HG03378 (cell line): Measurements from ENCODE around the gene LARGE1.
"Not testable (repeated sequence)": the region's sequence is repeated elsewhere in the genome, so short reads cannot be mapped to it uniquely, and the experiment has no call there.

Source experiments
- ATAC-seq: cut with Tn5 transposase; IDR thresholded peaks from one replicate; pipeline ENCODE4 v1.9.1; 2021; ENCODE audit warnings: mild to moderate bottlenecking, moderate library complexity; ENCODE audit not compliant: unreplicated experiment

Gene LARGE1

GRCh38 chr22:33393432-33393831, 526.8 kb downstream of the LARGE1 start:
- ATAC-seq = no peak

GRCh38 chr22:33391298-33391697, 529.0 kb downstream of the LARGE1 start:
- ATAC-seq = no peak

GRCh38 chr22:33389936-33390335, 530.3 kb downstream of the LARGE1 start:
- no peak for ATAC-seq

- ATAC-seq = no peak
Measured at GRCh38 chr22:33386270-33386669, 534.0 kb downstream of the LARGE1 start.

- no peak for ATAC-seq
Measured at GRCh38 chr22:33385611-33386010, 534.7 kb downstream of the LARGE1 start.

GRCh38 chr22:33382436-33382835, 537.8 kb downstream of the LARGE1 start:
- ATAC-seq = no peak

- ATAC-seq = no peak
Measured at GRCh38 chr22:33381531-33382406, 538.5 kb downstream of the LARGE1 start.

- ATAC-seq = no peak
Measured at GRCh38 chr22:33380789-33381530, 539.3 kb downstream of the LARGE1 start.

GRCh38 chr22:33379836-33380235, 540.4 kb downstream of the LARGE1 start:
- no peak for ATAC-seq

GRCh38 chr22:33372875-33373274, 547.4 kb downstream of the LARGE1 start:
- no peak for ATAC-seq

GRCh38 chr22:33363256-33363655, 557.0 kb downstream of the LARGE1 start:
- not testable (repeated sequence) for ATAC-seq

GRCh38 chr22:33362702-33363101, 557.6 kb downstream of the LARGE1 start:
- no peak for ATAC-seq

- ATAC-seq = no peak
Measured at GRCh38 chr22:33361581-33361980, 558.7 kb downstream of the LARGE1 start.

GRCh38 chr22:33357981-33358399, 562.3 kb downstream of the LARGE1 start:
- ATAC-seq = no peak

GRCh38 chr22:33354928-33355327, 565.3 kb downstream of the LARGE1 start:
- no peak for ATAC-seq

GRCh38 chr22:33353502-33353901, 566.8 kb downstream of the LARGE1 start:
- no peak for ATAC-seq

- ATAC-seq = no peak
Measured at GRCh38 chr22:33352768-33353167, 567.5 kb downstream of the LARGE1 start.

- no peak for ATAC-seq
Measured at GRCh38 chr22:33350961-33351360, 569.3 kb downstream of the LARGE1 start.

GRCh38 chr22:33350491-33350890, 569.8 kb downstream of the LARGE1 start:
- no peak for ATAC-seq

- ATAC-seq = no peak
Measured at GRCh38 chr22:33347002-33347401, 573.3 kb downstream of the LARGE1 start.

GRCh38 chr22:33341611-33342010, 578.7 kb downstream of the LARGE1 start:
- ATAC-seq = no peak

GRCh38 chr22:33337524-33337923, 582.8 kb downstream of the LARGE1 start:
- ATAC-seq = no peak
